Prostate gland (tissue), 2 donors: ENCODE results near the gene CAMK2D.

Experiments used
- POLR2A ChIP-seq: fragments of 450-650 bp; IDR thresholded peaks from one replicate; pipeline ENCODE4 v1.6.1; 2016; ENCODE audit warnings: antibody characterized with exemption, mild to moderate bottlenecking
- POLR2AphosphoS5 ChIP-seq: sonication (generic); formaldehyde crosslinking; IDR thresholded peaks from one replicate; pipeline ENCODE4 v1.6.1; 2017; ENCODE audit warnings: antibody characterized with exemption
- TF ChIP-seq, protein P1 (sequence below), 4 experiments: fragments of 200-600 bp in 2 of 4; fragments of 450-650 bp in 2 of 4; sonication (generic) in 2 of 4; IDR thresholded peaks; 1 replicate in 3 of 4; 2 replicates in 1 of 4; pipeline ENCODE4 v1.5.1; 2016 to 2019; ENCODE audit warnings: antibody characterized with exemption in 4 of 4, mild to moderate bottlenecking in 2 of 4, moderate library complexity in 2 of 4

DNA sequence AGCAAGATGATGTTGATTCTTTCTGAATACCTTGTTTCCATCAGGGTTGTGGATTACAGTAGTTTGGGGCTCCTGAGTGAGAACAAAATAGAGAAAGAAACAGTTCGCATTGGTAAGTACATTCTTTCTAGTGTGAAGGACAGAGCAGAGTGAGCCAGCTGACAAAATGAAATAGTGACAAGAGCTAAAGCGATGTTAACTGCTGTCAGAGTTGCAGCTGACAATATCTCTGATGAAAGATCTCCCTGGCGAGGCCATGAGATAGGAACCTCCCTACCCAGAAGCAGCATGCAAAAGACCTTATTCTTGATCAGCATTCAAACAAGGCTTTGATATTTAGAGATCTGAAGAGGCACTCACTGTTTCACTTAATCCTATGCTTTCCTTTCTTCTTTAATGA, 258.6 kb downstream of the CAMK2D start:
- TF ChIP-seq, protein P1, sequence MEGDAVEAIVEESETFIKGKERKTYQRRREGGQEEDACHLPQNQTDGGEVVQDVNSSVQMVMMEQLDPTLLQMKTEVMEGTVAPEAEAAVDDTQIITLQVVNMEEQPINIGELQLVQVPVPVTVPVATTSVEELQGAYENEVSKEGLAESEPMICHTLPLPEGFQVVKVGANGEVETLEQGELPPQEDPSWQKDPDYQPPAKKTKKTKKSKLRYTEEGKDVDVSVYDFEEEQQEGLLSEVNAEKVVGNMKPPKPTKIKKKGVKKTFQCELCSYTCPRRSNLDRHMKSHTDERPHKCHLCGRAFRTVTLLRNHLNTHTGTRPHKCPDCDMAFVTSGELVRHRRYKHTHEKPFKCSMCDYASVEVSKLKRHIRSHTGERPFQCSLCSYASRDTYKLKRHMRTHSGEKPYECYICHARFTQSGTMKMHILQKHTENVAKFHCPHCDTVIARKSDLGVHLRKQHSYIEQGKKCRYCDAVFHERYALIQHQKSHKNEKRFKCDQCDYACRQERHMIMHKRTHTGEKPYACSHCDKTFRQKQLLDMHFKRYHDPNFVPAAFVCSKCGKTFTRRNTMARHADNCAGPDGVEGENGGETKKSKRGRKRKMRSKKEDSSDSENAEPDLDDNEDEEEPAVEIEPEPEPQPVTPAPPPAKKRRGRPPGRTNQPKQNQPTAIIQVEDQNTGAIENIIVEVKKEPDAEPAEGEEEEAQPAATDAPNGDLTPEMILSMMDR (IDR thresholded peaks at IDR 0.05) = no peak
- TF ChIP-seq POLR2A = no peak
- TF ChIP-seq POLR2AphosphoS5 = no peak
